H1 (cell line): ENCODE results near the gene KCNV2. TPM values are rescaled to one million over a fixed set of nuclear protein-coding genes. Genes with fewer than 3 reads are reported as not detected.

Source experiments
- CTCF ChIA-PET: fragments of 300-600 bp; sonication (Branson Sonifier 250); formaldehyde crosslinking; loops from one replicate; lab custom pipeline; 2021; ENCODE audit not compliant: partially characterized antibody; lab: Charles Lee
- POLR2A ChIA-PET: fragments of 300-600 bp; sonication (Branson Sonifier 250); formaldehyde crosslinking; loops from one replicate; lab custom pipeline; 2021; ENCODE audit warnings: inconsistent platforms; ENCODE audit not compliant: partially characterized antibody; lab: Charles Lee
- DNase-seq, 2 experiments: peaks; one replicate each; pipeline versions ENCODE4 v3.0.0 to v3.0.0-alpha.2; 2010 to 2022; ENCODE audit warnings: low spot score in 2 of 2, low read depth in 1 of 2, mixed read lengths in 1 of 2
- FAIRE-seq: peaks from 2 replicates; lab custom pipeline; 2011; peaks lifted over from hg19 to GRCh38; lab: Jason Lieb, UNC
- H2AFZ ChIP-seq: 2 replicates; pipeline ENCODE4 v1.8.1; 2012; ENCODE audit warnings: low read length, inconsistent platforms
- H2AK5ac ChIP-seq: 2 replicates; pipeline ENCODE4 v1.6.1; 2013; ENCODE audit warnings: low read depth, low read length
- H2BK120ac ChIP-seq: replicated peaks from 2 replicates; pipeline ENCODE3; 2013; ENCODE audit warnings: low read depth, low read length, inconsistent platforms
- H2BK12ac ChIP-seq: 2 replicates; pipeline ENCODE4 v1.6.1; 2013; ENCODE audit warnings: low read depth, low read length
- H2BK15ac ChIP-seq: 2 replicates; pipeline ENCODE4 v1.6.1; 2013; ENCODE audit warnings: low read length
- H2BK20ac ChIP-seq: 2 replicates; pipeline ENCODE4 v1.6.1; 2013; ENCODE audit warnings: low read length
- H2BK5ac ChIP-seq: 2 replicates; pipeline ENCODE4 v1.6.1; 2013; ENCODE audit warnings: low read depth, low read length
- H3K14ac ChIP-seq: 2 replicates; pipeline ENCODE4 v1.6.1; 2013; ENCODE audit warnings: inconsistent platforms; ENCODE audit not compliant: insufficient read length
- H3K18ac ChIP-seq: 2 replicates; pipeline ENCODE4 v1.6.1; 2013; ENCODE audit warnings: low read length; ENCODE audit errors: extremely low read depth
- H3K23ac ChIP-seq: 2 replicates; pipeline ENCODE4 v1.6.1; 2013; ENCODE audit warnings: inconsistent platforms; ENCODE audit not compliant: insufficient read length
- H3K23me2 ChIP-seq: 2 replicates; pipeline ENCODE4 v1.6.1; 2013; ENCODE audit warnings: low read depth, low read length
- H3K27ac ChIP-seq: 2 replicates; pipeline ENCODE4 v1.6.1; 2011; ENCODE audit warnings: low read depth, low read length, inconsistent platforms
- H3K27me3 ChIP-seq, 4 experiments: replicated peaks in 1 of 4; 1 replicate in 1 of 4; 2 replicates in 3 of 4; pipeline versions ENCODE4 v1.6.1 to v1.8.1; 2011 to 2013; ENCODE audit warnings: low read length in 3 of 4, mild to moderate bottlenecking in 3 of 4, inconsistent platforms in 2 of 4, mixed read lengths in 2 of 4, moderate library complexity in 1 of 4; ENCODE audit not compliant: control insufficient read depth in 3 of 4, insufficient read depth in 3 of 4; ENCODE audit errors: extremely low read depth in 1 of 4
- H3K36me3 ChIP-seq, 4 experiments: 2 replicates each; pipeline versions ENCODE4 v1.6.1 to v1.8.1; 2011 to 2013; ENCODE audit warnings: mild to moderate bottlenecking in 4 of 4, low read length in 3 of 4, moderate library complexity in 2 of 4, control low read depth in 1 of 4, inconsistent platforms in 1 of 4; ENCODE audit not compliant: insufficient read depth in 4 of 4, control insufficient read depth in 2 of 4
- H3K4ac ChIP-seq: replicated peaks from 2 replicates; pipeline ENCODE3; 2013; ENCODE audit warnings: low read length, low read depth, mixed read lengths, inconsistent platforms; ENCODE audit not compliant: insufficient read length
- H3K4me1 ChIP-seq, 4 experiments: replicated peaks in 1 of 4; 1 replicate in 1 of 4; 2 replicates in 3 of 4; pipeline versions ENCODE4 v1.6.1 to v1.8.1; 2011 to 2013; ENCODE audit warnings: low read length in 3 of 4, inconsistent platforms in 2 of 4, mixed read lengths in 1 of 4; ENCODE audit not compliant: insufficient read depth in 4 of 4, control insufficient read depth in 3 of 4
- H3K4me2 ChIP-seq, 2 experiments: 2 replicates each; pipeline versions ENCODE4 v1.6.1 to v1.8.1; 2011 to 2013; ENCODE audit warnings: low read depth in 2 of 2, low read length in 2 of 2, control low read depth in 1 of 2, inconsistent platforms in 1 of 2, mild to moderate bottlenecking in 1 of 2; ENCODE audit not compliant: insufficient read depth in 1 of 2
- H3K4me3 ChIP-seq, 4 experiments: fragments of 200-600, 300-600 bp in 1 of 4; sonication (generic), shearing (Covaris generic), sonication (Bioruptor Twin) in 1 of 4; 2 replicates each; pipeline versions ENCODE4 v1.5.1 to v1.8.1; 2011 to 2016; ENCODE audit warnings: low read length in 4 of 4, low read depth in 3 of 4, control low read depth in 2 of 4, inconsistent platforms in 2 of 4, mild to moderate bottlenecking in 2 of 4, mixed read lengths in 1 of 4, moderate library complexity in 1 of 4; ENCODE audit not compliant: insufficient read depth in 2 of 4; ENCODE audit errors: extremely low read depth in 1 of 4
- H3K56ac ChIP-seq: replicated peaks from 2 replicates; pipeline ENCODE3; 2013; ENCODE audit warnings: low read depth, mild to moderate bottlenecking, mixed read lengths, low read length, inconsistent platforms; ENCODE audit not compliant: insufficient read length
- H3K79me1 ChIP-seq: 2 replicates; pipeline ENCODE4 v1.6.1; 2013; ENCODE audit warnings: low read depth, low read length, control low read depth
- H3K79me2 ChIP-seq, 2 experiments: 2 replicates each; pipeline versions ENCODE4 v1.6.1 to v1.8.1; 2012 to 2013; ENCODE audit warnings: low read length in 2 of 2, mild to moderate bottlenecking in 2 of 2, inconsistent platforms in 1 of 2; ENCODE audit not compliant: insufficient read depth in 2 of 2, control insufficient read depth in 1 of 2
- H3K9ac ChIP-seq, 4 experiments: replicated peaks in 1 of 4; 1 replicate in 1 of 4; 2 replicates in 3 of 4; pipeline versions ENCODE4 v1.6.1 to v1.8.1; 2011 to 2013; ENCODE audit warnings: low read depth in 3 of 4, low read length in 3 of 4, control low read depth in 2 of 4, mild to moderate bottlenecking in 2 of 4, moderate library complexity in 2 of 4, inconsistent platforms in 1 of 4; ENCODE audit errors: extremely low read depth in 1 of 4
- H3K9me3 ChIP-seq, 2 experiments: 2 replicates each; pipeline versions ENCODE4 v1.6.1 to v1.8.1; 2012 to 2013; ENCODE audit warnings: mild to moderate bottlenecking in 2 of 2, moderate library complexity in 2 of 2, control low read depth in 1 of 2, inconsistent platforms in 1 of 2, low read depth in 1 of 2, low read length in 1 of 2, mixed read lengths in 1 of 2; ENCODE audit not compliant: insufficient read depth in 2 of 2
- H4K20me1 ChIP-seq, 2 experiments: replicated peaks in 1 of 2; 2 replicates each; pipeline versions ENCODE3 to v1.8.1; 2011 to 2013; ENCODE audit warnings: inconsistent platforms in 2 of 2, low read length in 2 of 2, mild to moderate bottlenecking in 1 of 2; ENCODE audit not compliant: insufficient read depth in 2 of 2, control insufficient read depth in 1 of 2
- H4K5ac ChIP-seq: 2 replicates; pipeline ENCODE4 v1.6.1; 2013; ENCODE audit warnings: low read length, low read depth, mixed read lengths, inconsistent platforms; ENCODE audit not compliant: insufficient read length
- H4K8ac ChIP-seq: 2 replicates; pipeline ENCODE4 v1.8.0; 2013; ENCODE audit warnings: mild to moderate bottlenecking, moderate library complexity, low read length, inconsistent platforms; ENCODE audit not compliant: insufficient read depth; ENCODE audit errors: extremely low read depth
- H4K91ac ChIP-seq: replicated peaks from 2 replicates; pipeline ENCODE3; 2013; ENCODE audit warnings: low read length, mixed read lengths, inconsistent platforms; ENCODE audit not compliant: insufficient read length
- CREB1 ChIP-seq: IDR thresholded peaks from 2 replicates; pipeline ENCODE4 v1.6.1; 2012; ENCODE audit warnings: inconsistent platforms
- CTBP2 ChIP-seq: IDR thresholded peaks from 2 replicates; pipeline ENCODE4 v1.7.0; 2011; ENCODE audit warnings: borderline replicate concordance, mild to moderate bottlenecking, moderate library complexity, mixed read lengths, low read length; ENCODE audit not compliant: insufficient read depth, insufficient read length
- EGR1 ChIP-seq: IDR thresholded peaks from 2 replicates; pipeline ENCODE4 v1.6.1; 2011; ENCODE audit warnings: low read depth, low read length, borderline replicate concordance
- JUND ChIP-seq: IDR thresholded peaks from 2 replicates; pipeline ENCODE4 v1.6.1; 2011; ENCODE audit warnings: mild to moderate bottlenecking, improper control_type of control experiment, low read length
- KDM1A ChIP-seq: fragments of 200-600, 300-600 bp; sonication (generic); IDR thresholded peaks from 2 replicates; pipeline ENCODE4 v1.7.1; 2016; ENCODE audit warnings: mild to moderate bottlenecking, low read length, borderline replicate concordance
- NRF1 ChIP-seq: IDR thresholded peaks from 2 replicates; pipeline ENCODE4 v1.6.1; 2011; ENCODE audit warnings: mild to moderate bottlenecking, low read depth, low read length, improper control_type of control experiment
- POLR2A ChIP-seq, 2 experiments: IDR thresholded peaks; 1 replicate in 1 of 2; 2 replicates in 1 of 2; pipeline ENCODE4 v1.6.1; 2011; ENCODE audit warnings: low read depth in 2 of 2, low read length in 2 of 2, mild to moderate bottlenecking in 2 of 2; ENCODE audit errors: control extremely low read depth in 1 of 2
- SIN3A ChIP-seq, 2 experiments: IDR thresholded peaks in 1 of 2; conservative IDR thresholded peaks in 1 of 2; 2 replicates each; pipeline ENCODE4 v1.6.1; 2011 to 2012; ENCODE audit warnings: low read length in 2 of 2, improper control_type of control experiment in 1 of 2, low read depth in 1 of 2, mild to moderate bottlenecking in 1 of 2
- SIRT6 ChIP-seq: IDR thresholded peaks from one replicate; pipeline ENCODE4 v1.7.1; 2012; ENCODE audit warnings: low read length, inconsistent platforms
- WGBS, 2 experiments: shearing (Covaris generic) in 1 of 2; methylation state at CpG; one replicate each; pipeline versions ENCODE4 v1.1.6 to v1.1.7; 2013 to 2015; ENCODE audit warnings: low lambda C conversion rate in 2 of 2, mixed read lengths in 2 of 2, inconsistent platforms in 1 of 2, low coverage in 1 of 2, missing lambda C conversion rate in 1 of 2; ENCODE audit not compliant: insufficient replicate concordance in 2 of 2, insufficient coverage in 1 of 2, insufficient read length in 1 of 2; ENCODE audit errors: extremely low coverage in 1 of 2, missing lambda C conversion rate in 1 of 2; 5-methylcytosine and 5-hydroxymethylcytosine counted together
- polyA plus RNA-seq, 7 experiments: library from polyadenylated mRNA; depleted of rRNA in 3 of 7; stranded (reverse) in 5 of 7; unstranded in 2 of 7; fragments of >200 nt in 5 of 7; fragments of 200-250 nt in 2 of 7; gene quantifications; 1 replicate in 5 of 7; 2 replicates in 1 of 7; 4 replicates in 1 of 7; pipeline versions ENCODE4 v1.2.1 to v1.2.3, GENCODE V29; 2011 to 2013; ENCODE audit warnings: missing spikeins in 2 of 7, mixed read lengths in 2 of 7
- total RNA-seq: library from RNA; stranded (reverse); fragmentation: NEBNext Ultra II Directional; extraction: Animal tissue kit (Norgen Biotek cat#: 25700); gene quantifications from 2 replicates; pipeline ENCODE4 v1.2.1, GENCODE V29; 2021

KCNV2 gene
- total and polyA plus RNA-seq, 2 of the 8 experiments (the other 6 are each of a cell fraction or from before 2014, with no cell fraction given), result not detected

DNA sequence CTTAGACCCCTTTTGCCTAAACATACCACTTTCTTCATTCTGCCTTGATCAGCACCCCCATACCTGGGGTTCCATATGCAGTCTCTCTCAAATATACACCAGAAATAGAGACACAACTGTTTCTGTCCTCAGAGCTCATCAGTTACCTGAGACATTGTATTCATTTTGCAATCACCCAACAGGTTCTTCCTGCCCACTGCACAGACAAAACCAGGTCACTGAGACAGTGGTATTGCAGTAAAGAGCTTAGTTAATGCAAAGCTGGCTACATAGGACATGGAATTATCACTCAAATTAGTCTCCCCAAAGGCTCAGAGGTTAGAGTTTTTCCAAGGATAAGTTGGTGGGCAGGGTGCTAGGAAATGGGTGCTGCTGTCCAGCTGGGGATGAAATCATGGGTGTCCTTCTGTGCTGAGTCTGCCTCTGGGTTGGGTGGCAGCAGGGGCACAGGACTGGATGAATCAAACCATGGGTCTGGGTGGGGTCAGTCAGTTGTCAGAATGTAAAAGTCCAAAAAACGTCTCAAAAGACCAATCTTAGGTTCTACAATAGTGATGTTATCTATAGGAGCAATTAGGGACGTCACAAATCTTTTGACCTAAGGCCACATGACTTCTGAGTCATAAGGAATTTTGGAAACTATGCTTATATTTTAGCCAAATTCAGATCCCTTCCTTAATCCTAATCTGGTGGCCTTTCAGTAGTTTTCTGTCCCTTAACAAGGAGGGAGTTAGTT, 41.0 kb downstream of the KCNV2 start:
- DNase-seq (no peak), FAIRE-seq (no peak)
- H2BK120ac ChIP-seq, result no peak overlapping the region
- H3K23me2 ChIP-seq, result no peaks in the 10 kb centered on the region
- H2BK5ac ChIP-seq, result no peak overlapping the region
- no peak overlapping the region for H2BK12ac ChIP-seq
- WGBS, 2 experiments, result 76% methylated on average over 2 of the region's 2 CpGs; no CpG with 5 or more reads in 1 of the 2 experiments
- no peak overlapping the region for H3K4me2 ChIP-seq
- no peak overlapping the region for H3K4ac ChIP-seq
- no peak overlapping the region for H2AK5ac ChIP-seq
- H3K79me1 ChIP-seq, result no peaks in the 10 kb centered on the region
- H3K27me3 ChIP-seq, result no peaks in the 10 kb centered on the region
- no peaks in the 10 kb centered on the region for H3K79me2 ChIP-seq
- ChIA-PET CTCF (interaction anchor here (1.0 kb wide), 1 partner anchor 66 kb away, joined by 3 read pairs; no protein-coding TSS in a partner anchor), POLR2A (interaction anchor here (0.6 kb wide), 1 partner anchor 85 kb away, joined by 3 read pairs; the partner anchor contains the start of gene PUM3)
- H4K20me1 ChIP-seq, result no peaks in the 10 kb centered on the region
- no peak overlapping the region for H3K56ac ChIP-seq
- peaks cover 0 to 6% (median 0%) of the 10 kb centered on the region in 4 experiments; a peak in 1 of 8 replicates for H3K36me3 ChIP-seq
- H3K4me1 ChIP-seq, result peaks cover 0 to 10% (median 3%) of the 10 kb centered on the region in 4 experiments; a peak in 2 of 7 replicates
- no peak overlapping the region for H2BK15ac ChIP-seq
- no peak overlapping the region for H3K9ac ChIP-seq
- no peak overlapping the region for H4K5ac ChIP-seq
- H3K9me3 ChIP-seq, result no peaks in the 10 kb centered on the region
- H3K23ac ChIP-seq, result no peak overlapping the region
- H2AFZ ChIP-seq, result no peak overlapping the region
- H4K8ac ChIP-seq, result no peak overlapping the region
- no peak overlapping the region for H4K91ac ChIP-seq
- H3K27ac ChIP-seq, result no peak overlapping the region
- H2BK20ac ChIP-seq, result no peak overlapping the region
- H3K18ac ChIP-seq, result no peak overlapping the region
- no peak overlapping the region for H3K14ac ChIP-seq
- H3K4me3 ChIP-seq, result no peak overlapping the region
- TF ChIP-seq CREB1, result no peak
- TF ChIP-seq KDM1A, result no peak
- no peak for TF ChIP-seq SIN3A (conservative IDR thresholded peaks at IDR 0.05 in 1 of 2, IDR thresholded peaks at IDR 0.05 in 1 of 2; ENCODE audit: low read depth in 1 of 2, low read length in 2 of 2)
- TF ChIP-seq EGR1, result no peak
- TF ChIP-seq NRF1, result no peak
- no peak for TF ChIP-seq SIRT6
- TF ChIP-seq JUND, result no peak
- TF ChIP-seq POLR2A (IDR thresholded peaks at IDR 0.05; ENCODE audit: control extremely low read depth in 1 of 2, low read depth in 2 of 2, low read length in 2 of 2), result no peak
- TF ChIP-seq CTBP2, result no peak
